Right lobe of liver (tissue), 6 donors: Measurements from ENCODE around the gene CERS5. TPM values are rescaled to one million over a fixed set of nuclear protein-coding genes. Genes with fewer than 3 reads are reported as not detected.

Source experiments
- ATAC-seq, 4 donors: fragments of 200-7000 bp; cut with Tn5 transposase; one replicate each; pipeline ENCODE4 v1.9.1; 2020; ENCODE audit warnings: mild to moderate bottlenecking in 4 of 4, moderate library complexity in 4 of 4
- DNase-seq, 3 donors: peaks; one replicate each; pipeline ENCODE4 v3.0.0-alpha.2; 2020
- H3K27ac ChIP-seq, 3 donors: fragments of 200-600 bp; one replicate each; pipeline ENCODE4 v1.8.0; 2022
- H3K27me3 ChIP-seq, 2 donors: fragments of 200-600 bp; one replicate each; pipeline ENCODE4 v1.8.0; 2022
- H3K36me3 ChIP-seq, 4 donors: fragments of 200-600 bp; sonication (generic) in 1 of 4; one replicate each; pipeline versions ENCODE4 v1.5.1 to v1.8.0; 2017 to 2022; ENCODE audit warnings: control low read depth in 1 of 4
- H3K4me1 ChIP-seq, 4 donors: fragments of 200-600 bp; sonication (generic) in 1 of 4; one replicate each; pipeline versions ENCODE4 v1.5.1 to v1.8.0; 2017 to 2022; ENCODE audit warnings: control low read depth in 1 of 4
- H3K4me3 ChIP-seq, 3 donors: fragments of 200-600 bp; one replicate each; pipeline ENCODE4 v1.8.0; 2022
- H3K9me3 ChIP-seq, 4 donors: fragments of 200-600 bp; sonication (generic) in 1 of 4; one replicate each; pipeline versions ENCODE4 v1.5.1 to v1.8.0; 2017 to 2022; ENCODE audit warnings: control low read depth in 1 of 4
- CTCF ChIP-seq, 4 donors: fragments of 200-600 bp in 3 of 4; fragments of 450-650 bp in 1 of 4; IDR thresholded peaks; one replicate each; pipeline versions ENCODE4 v1.5.1 to v1.8.0; 2016 to 2022; ENCODE audit warnings: antibody characterized with exemption in 4 of 4, mild to moderate bottlenecking in 2 of 4
- POLR2A ChIP-seq: fragments of 450-650 bp; IDR thresholded peaks from one replicate; pipeline ENCODE4 v1.6.1; 2017; ENCODE audit warnings: antibody characterized with exemption, mild to moderate bottlenecking
- WGBS: methylation state at CpG from one replicate; pipeline ENCODE4 v1.1.6; 2018; ENCODE audit warnings: low coverage, low lambda C conversion rate; ENCODE audit not compliant: insufficient coverage; ENCODE audit errors: missing lambda C conversion rate; 5-methylcytosine and 5-hydroxymethylcytosine counted together
- intact Hi-C, 2 donors: fragments of 100-400 bp; cut with DNase I; formaldehyde crosslinking; loops; one replicate each; pipeline versions ENCODE4 v1.11.2 to v1.14.1; 2022
- total RNA-seq, 6 experiments: library from RNA; depleted of rRNA in 2 of 6; stranded (reverse); fragments of >200 nt in 2 of 6; fragmentation: NEBNext Ultra II Directional in 3 of 6; extraction: Animal tissue kit (Norgen Biotek cat#: 25700) in 3 of 6; gene quantifications; one replicate each; pipeline versions ENCODE4 v1.1.0 to v1.2.4, GENCODE V29; 2016 to 2023
- donor health status: DM: no; HTN: yes; CAD: no.
- donor health status: DM: no; HTN: no; CAD: no.
- donor health status: DM: no; HTN: no; CAD: no.
- donor health status: DM: no; HTN: yes; CAD: no.
- donor health status: DM: no; HTN: yes; CAD: no.

CERS5 gene
- total RNA-seq, 6 experiments from 2014 or later = 5.0 to 12.0 (median 8.0) TPM

- 77% methylated on average over 3 of the region's 5 CpGs for WGBS
- ATAC-seq (peak in 2 of 4 donors; percentile 18 to 43), DNase-seq (no peak)
- no peaks in the 10 kb centered on the region for H3K9me3 ChIP-seq
- H3K4me3 ChIP-seq = no peak overlapping the region
- no peaks in the 10 kb centered on the region for H3K36me3 ChIP-seq
- H3K27me3 ChIP-seq = no peaks in the 10 kb centered on the region
- no peak overlapping the region for H3K27ac ChIP-seq
- TF ChIP-seq CTCF (IDR thresholded peaks at IDR 0.05) (no peak), POLR2A (no peak)
- intact Hi-C loops = no loop called here
- no peaks in the 10 kb centered on the region for H3K4me1 ChIP-seq
Observed at GRCh38 chr12:50188875-50189575, 21.9 kb upstream of the CERS5 start.

- intact Hi-C loops = no loop called here
Observed at GRCh38 chr12:50188241-50188781, 21.1 kb upstream of the CERS5 start.

GRCh38 chr12:50187084-50187900 lies 20.1 kb upstream of the CERS5 start:
- DNase-seq = no peak
- H3K4me1 ChIP-seq = no peaks in the 10 kb centered on the region
- TF ChIP-seq CTCF (IDR thresholded peaks at IDR 0.05) (no peak), POLR2A (no peak)
- intact Hi-C loops = no loop called here
- no peaks in the 10 kb centered on the region for H3K36me3 ChIP-seq
- ATAC-seq = no peak
- 61% methylated on average over 3 of the region's 7 CpGs for WGBS
- no peaks in the 10 kb centered on the region for H3K9me3 ChIP-seq
- no peaks in the 10 kb centered on the region for H3K27me3 ChIP-seq
- no peak overlapping the region for H3K4me3 ChIP-seq
- H3K27ac ChIP-seq = no peak overlapping the region

More at GRCh38 chr12:50188241-50188781, 21.1 kb upstream of the CERS5 start:
- no peaks in the 10 kb centered on the region for H3K4me1 ChIP-seq
- H3K9me3 ChIP-seq = no peaks in the 10 kb centered on the region
- H3K36me3 ChIP-seq = no peaks in the 10 kb centered on the region
- DNase-seq (no peak), ATAC-seq (peak; percentile 25 to 67 (median 40))
- TF ChIP-seq POLR2A (no peak), CTCF (IDR thresholded peaks at IDR 0.05) (no peak)
- no peak overlapping the region for H3K27ac ChIP-seq
- 34% methylated on average over 2 of the region's 4 CpGs for WGBS
- no peaks in the 10 kb centered on the region for H3K27me3 ChIP-seq
- no peak overlapping the region for H3K4me3 ChIP-seq

- intact Hi-C loops = no loop called here
- H3K27ac ChIP-seq = no peak overlapping the region
Observed at GRCh38 chr12:50186681-50187080, 19.5 kb upstream of the CERS5 start.

More at GRCh38 chr12:50186681-50187080, 19.5 kb upstream of the CERS5 start:
- no peaks in the 10 kb centered on the region for H3K9me3 ChIP-seq
- WGBS = 86% methylated on average over 1 of the region's 1 CpG
- no peaks in the 10 kb centered on the region for H3K36me3 ChIP-seq
- TF ChIP-seq CTCF (IDR thresholded peaks at IDR 0.05) = no peak
- no peak for TF ChIP-seq POLR2A
- H3K4me1 ChIP-seq = no peaks in the 10 kb centered on the region
- ATAC-seq (no peak), DNase-seq (no peak)
- H3K4me3 ChIP-seq = no peak overlapping the region
- H3K27me3 ChIP-seq = no peaks in the 10 kb centered on the region
